ENCODE results near the gene RUNX2. TPM values are rescaled to one million over a fixed set of nuclear protein-coding genes. Genes with fewer than 3 reads are reported as not detected.

The RUNX2 gene
- total and polyA plus RNA-seq, 4 donors, result 0.09 to 1.5 (median 0.75) TPM

- Histone ChIP-seq H3K4me1 (ENCODE audit: control insufficient read depth in 4 of 4, insufficient read depth in 4 of 4, low read length in 3 of 4) (no peaks in the 10 kb centered on the region), H3K9me3 (ENCODE audit: control insufficient read depth in 4 of 4, low read length in 3 of 4) (no peaks in the 10 kb centered on the region), H3K27me3 (ENCODE audit: control insufficient read depth in 4 of 4, insufficient read depth in 4 of 4, low read length in 3 of 4) (no peaks in the 10 kb centered on the region), H3K27ac (ENCODE audit: low read depth in 1 of 2, low read length in 2 of 2) (no peak overlapping the region), H3K9ac (ENCODE audit: low read depth in 1 of 2, low read length in 2 of 2) (no peak overlapping the region), H3K4me3 (ENCODE audit: low read depth in 1 of 3, low read length in 3 of 3) (no peak overlapping the region), H3K36me3 (ENCODE audit: control insufficient read depth in 4 of 4, insufficient read depth in 3 of 4, low read depth in 1 of 4, low read length in 3 of 4) (no peaks in the 10 kb centered on the region)
- WGBS, result 78% methylated on average over 7 of the region's 7 CpGs
- no peak for DNase-seq (ENCODE audit: low spot score)
- TF ChIP-seq HNF4A (conservative IDR thresholded peaks at IDR 0.05) (no peak), RXRA (IDR thresholded peaks at IDR 0.05) (no peak), MAX (IDR thresholded peaks at IDR 0.05) (no peak)
- TF ChIP-seq, protein P1, sequence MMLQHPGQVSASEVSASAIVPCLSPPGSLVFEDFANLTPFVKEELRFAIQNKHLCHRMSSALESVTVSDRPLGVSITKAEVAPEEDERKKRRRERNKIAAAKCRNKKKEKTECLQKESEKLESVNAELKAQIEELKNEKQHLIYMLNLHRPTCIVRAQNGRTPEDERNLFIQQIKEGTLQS (IDR thresholded peaks at IDR 0.05), result no peak
These were observed 309.6 kb downstream of the RUNX2 start for GRCh38 chr6:45637611-45638257.

GRCh38 chr6:45640081-45640491 lies 312.0 kb downstream of the RUNX2 start:
- no peak for DNase-seq (ENCODE audit: low spot score)
- 84% methylated on average over 2 of the region's 2 CpGs for WGBS
- Histone ChIP-seq H3K4me1 (ENCODE audit: control insufficient read depth in 4 of 4, insufficient read depth in 4 of 4, low read length in 3 of 4) (no peaks in the 10 kb centered on the region), H3K27ac (ENCODE audit: low read depth in 1 of 2, low read length in 2 of 2) (no peak overlapping the region), H3K9ac (ENCODE audit: low read depth in 1 of 2, low read length in 2 of 2) (no peak overlapping the region), H3K27me3 (ENCODE audit: control insufficient read depth in 4 of 4, insufficient read depth in 4 of 4, low read length in 3 of 4) (peaks cover 0 to 5% (median 0%) of the 10 kb centered on the region in 4 donors), H3K9me3 (ENCODE audit: control insufficient read depth in 4 of 4, low read length in 3 of 4) (no peaks in the 10 kb centered on the region), H3K4me3 (ENCODE audit: low read depth in 1 of 3, low read length in 3 of 3) (no peak overlapping the region), H3K36me3 (ENCODE audit: control insufficient read depth in 4 of 4, insufficient read depth in 3 of 4, low read depth in 1 of 4, low read length in 3 of 4) (no peaks in the 10 kb centered on the region)
- TF ChIP-seq NR2F2 (IDR thresholded peaks at IDR 0.05) (no peak), JUND (IDR thresholded peaks at IDR 0.05) (no peak), SP1 (IDR thresholded peaks at IDR 0.05) (no peak), EGR1 (IDR thresholded peaks at IDR 0.05; ENCODE audit: low read depth in 2 of 2) (no peak), RXRA (IDR thresholded peaks at IDR 0.05) (no peak), FOXA1 (IDR thresholded peaks at IDR 0.05) (no peak), HNF4G (IDR thresholded peaks at IDR 0.05) (no peak), TAF1 (conservative IDR thresholded peaks at IDR 0.05) (no peak), YY1 (IDR thresholded peaks at IDR 0.05) (no peak), CTCF (IDR thresholded peaks at IDR 0.05; ENCODE audit: low read depth, low read length, missing input control) (no peak), RAD21 (IDR thresholded peaks at IDR 0.05) (no peak), MAX (IDR thresholded peaks at IDR 0.05) (no peak)
- TF ChIP-seq, protein P2, sequence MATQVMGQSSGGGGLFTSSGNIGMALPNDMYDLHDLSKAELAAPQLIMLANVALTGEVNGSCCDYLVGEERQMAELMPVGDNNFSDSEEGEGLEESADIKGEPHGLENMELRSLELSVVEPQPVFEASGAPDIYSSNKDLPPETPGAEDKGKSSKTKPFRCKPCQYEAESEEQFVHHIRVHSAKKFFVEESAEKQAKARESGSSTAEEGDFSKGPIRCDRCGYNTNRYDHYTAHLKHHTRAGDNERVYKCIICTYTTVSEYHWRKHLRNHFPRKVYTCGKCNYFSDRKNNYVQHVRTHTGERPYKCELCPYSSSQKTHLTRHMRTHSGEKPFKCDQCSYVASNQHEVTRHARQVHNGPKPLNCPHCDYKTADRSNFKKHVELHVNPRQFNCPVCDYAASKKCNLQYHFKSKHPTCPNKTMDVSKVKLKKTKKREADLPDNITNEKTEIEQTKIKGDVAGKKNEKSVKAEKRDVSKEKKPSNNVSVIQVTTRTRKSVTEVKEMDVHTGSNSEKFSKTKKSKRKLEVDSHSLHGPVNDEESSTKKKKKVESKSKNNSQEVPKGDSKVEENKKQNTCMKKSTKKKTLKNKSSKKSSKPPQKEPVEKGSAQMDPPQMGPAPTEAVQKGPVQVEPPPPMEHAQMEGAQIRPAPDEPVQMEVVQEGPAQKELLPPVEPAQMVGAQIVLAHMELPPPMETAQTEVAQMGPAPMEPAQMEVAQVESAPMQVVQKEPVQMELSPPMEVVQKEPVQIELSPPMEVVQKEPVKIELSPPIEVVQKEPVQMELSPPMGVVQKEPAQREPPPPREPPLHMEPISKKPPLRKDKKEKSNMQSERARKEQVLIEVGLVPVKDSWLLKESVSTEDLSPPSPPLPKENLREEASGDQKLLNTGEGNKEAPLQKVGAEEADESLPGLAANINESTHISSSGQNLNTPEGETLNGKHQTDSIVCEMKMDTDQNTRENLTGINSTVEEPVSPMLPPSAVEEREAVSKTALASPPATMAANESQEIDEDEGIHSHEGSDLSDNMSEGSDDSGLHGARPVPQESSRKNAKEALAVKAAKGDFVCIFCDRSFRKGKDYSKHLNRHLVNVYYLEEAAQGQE (IDR thresholded peaks at IDR 0.05), result no peak
- TF ChIP-seq, protein P1 (IDR thresholded peaks at IDR 0.05), result no peak

Measured in liver (tissue), 9 donors.